ENCODE measurements around the gene ANKDD1A. TPM values are rescaled to one million over a fixed set of nuclear protein-coding genes. Genes with fewer than 3 reads are reported as not detected.
A peak's percentile ranks its signal among the peaks of the same experiment; 100 is the strongest.

The ANKDD1A gene
- total RNA-seq, 4 donors from 2014 or later: 1.3 to 2.8 (median 1.7) TPM

DNA sequence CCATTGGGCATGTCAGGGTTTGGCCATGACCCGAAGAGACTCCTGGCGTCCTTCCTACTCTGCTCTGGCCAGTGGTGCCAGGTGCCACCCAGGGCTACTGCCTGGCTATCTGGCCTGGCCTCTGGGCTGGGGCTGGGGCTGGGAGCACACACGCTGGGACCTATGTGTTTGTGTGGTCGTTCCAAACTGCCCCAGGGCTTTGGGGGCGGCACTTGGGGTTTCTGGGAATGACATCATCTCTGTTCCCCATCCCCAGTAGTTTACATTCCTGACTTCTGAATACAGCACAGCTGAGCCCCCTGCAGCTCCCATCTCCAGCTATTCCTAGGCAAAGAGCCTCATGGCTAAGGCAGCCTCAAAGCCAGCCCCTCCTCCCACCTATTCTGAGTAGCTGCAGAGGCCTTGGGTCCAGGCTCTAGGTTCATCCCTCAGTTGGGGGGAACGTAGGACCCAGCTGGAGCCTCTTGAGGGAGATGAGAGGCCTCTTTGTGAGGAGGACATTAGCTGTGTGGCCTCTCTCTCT lies 45.6 kb upstream of the ANKDD1A start:
- intact Hi-C loops (cut with DNase I; ENCODE audit: low total_unique reads): no loop called here
- no peak for DNase-seq (ENCODE audit: low spot score in 2 of 2)
- 56 to 63% methylated on average over 6 of the region's 6 CpGs for WGBS, 2 donors
- TF ChIP-seq, protein P1, sequence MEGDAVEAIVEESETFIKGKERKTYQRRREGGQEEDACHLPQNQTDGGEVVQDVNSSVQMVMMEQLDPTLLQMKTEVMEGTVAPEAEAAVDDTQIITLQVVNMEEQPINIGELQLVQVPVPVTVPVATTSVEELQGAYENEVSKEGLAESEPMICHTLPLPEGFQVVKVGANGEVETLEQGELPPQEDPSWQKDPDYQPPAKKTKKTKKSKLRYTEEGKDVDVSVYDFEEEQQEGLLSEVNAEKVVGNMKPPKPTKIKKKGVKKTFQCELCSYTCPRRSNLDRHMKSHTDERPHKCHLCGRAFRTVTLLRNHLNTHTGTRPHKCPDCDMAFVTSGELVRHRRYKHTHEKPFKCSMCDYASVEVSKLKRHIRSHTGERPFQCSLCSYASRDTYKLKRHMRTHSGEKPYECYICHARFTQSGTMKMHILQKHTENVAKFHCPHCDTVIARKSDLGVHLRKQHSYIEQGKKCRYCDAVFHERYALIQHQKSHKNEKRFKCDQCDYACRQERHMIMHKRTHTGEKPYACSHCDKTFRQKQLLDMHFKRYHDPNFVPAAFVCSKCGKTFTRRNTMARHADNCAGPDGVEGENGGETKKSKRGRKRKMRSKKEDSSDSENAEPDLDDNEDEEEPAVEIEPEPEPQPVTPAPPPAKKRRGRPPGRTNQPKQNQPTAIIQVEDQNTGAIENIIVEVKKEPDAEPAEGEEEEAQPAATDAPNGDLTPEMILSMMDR (IDR thresholded peaks at IDR 0.05): no peak
- no peak for TF ChIP-seq POLR2A (IDR thresholded peaks at IDR 0.05)
- no peak overlapping the region for H3K4me3 ChIP-seq (ENCODE audit: low read depth, poor library complexity, severe bottlenecking)

DNA sequence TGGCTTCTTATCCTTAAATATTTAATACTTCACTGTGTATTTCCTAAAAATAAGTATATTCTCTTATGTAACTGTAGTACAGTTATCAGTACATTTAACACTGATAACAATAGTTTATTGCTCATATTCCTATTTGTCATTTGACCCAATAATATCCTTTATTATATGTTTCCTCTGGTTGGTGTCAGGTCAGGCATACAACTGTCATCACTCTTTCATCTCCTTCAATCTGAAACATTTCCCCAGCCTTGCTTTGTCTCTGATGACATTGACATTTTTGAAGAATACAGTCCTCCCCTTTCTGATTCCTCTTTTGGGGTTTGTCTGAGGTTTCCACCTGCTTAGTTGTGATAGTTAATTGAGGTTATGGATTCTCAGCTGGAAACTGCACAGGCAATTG lies 42.2 kb upstream of the ANKDD1A start:
- DNase-seq (ENCODE audit: low spot score in 2 of 2): no peak
- H3K4me3 ChIP-seq (ENCODE audit: low read depth, poor library complexity, severe bottlenecking): no peak overlapping the region
- TF ChIP-seq, protein P1 (IDR thresholded peaks at IDR 0.05): no peak
- no peak for TF ChIP-seq POLR2A (IDR thresholded peaks at IDR 0.05)
- intact Hi-C loops (cut with DNase I; ENCODE audit: low total_unique reads): no loop called here

DNA sequence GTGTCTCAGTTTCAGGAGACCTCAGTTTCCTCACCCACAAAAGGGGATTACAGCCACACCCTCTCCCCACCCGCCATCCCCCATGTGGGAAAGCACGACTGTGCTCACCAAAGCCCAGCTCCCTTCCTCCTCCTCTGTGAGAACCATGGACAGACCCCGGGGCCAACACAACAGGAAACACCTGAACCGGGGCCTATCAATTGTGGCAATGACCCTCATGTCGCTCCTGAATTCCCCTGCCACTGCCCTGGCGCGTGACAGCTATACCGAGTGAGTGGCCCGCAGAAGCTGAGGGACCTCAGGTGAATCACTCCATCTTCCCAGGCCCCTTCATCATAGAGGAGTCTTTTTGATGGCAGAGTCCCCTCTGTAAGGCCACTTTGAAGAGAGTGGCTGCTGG lies 41.3 kb upstream of the ANKDD1A start:
- 61 to 90% methylated on average over 9 of the region's 9 CpGs for WGBS, 2 donors
- intact Hi-C loops (cut with DNase I; ENCODE audit: low total_unique reads): no loop called here
- no peak overlapping the region for H3K4me3 ChIP-seq (ENCODE audit: low read depth, poor library complexity, severe bottlenecking)
- peak in 1 of 2 donors; percentile 83 for DNase-seq (ENCODE audit: low spot score in 2 of 2)
- no peak for TF ChIP-seq POLR2A (IDR thresholded peaks at IDR 0.05)
- TF ChIP-seq, protein P1 (IDR thresholded peaks at IDR 0.05): no peak

DNA sequence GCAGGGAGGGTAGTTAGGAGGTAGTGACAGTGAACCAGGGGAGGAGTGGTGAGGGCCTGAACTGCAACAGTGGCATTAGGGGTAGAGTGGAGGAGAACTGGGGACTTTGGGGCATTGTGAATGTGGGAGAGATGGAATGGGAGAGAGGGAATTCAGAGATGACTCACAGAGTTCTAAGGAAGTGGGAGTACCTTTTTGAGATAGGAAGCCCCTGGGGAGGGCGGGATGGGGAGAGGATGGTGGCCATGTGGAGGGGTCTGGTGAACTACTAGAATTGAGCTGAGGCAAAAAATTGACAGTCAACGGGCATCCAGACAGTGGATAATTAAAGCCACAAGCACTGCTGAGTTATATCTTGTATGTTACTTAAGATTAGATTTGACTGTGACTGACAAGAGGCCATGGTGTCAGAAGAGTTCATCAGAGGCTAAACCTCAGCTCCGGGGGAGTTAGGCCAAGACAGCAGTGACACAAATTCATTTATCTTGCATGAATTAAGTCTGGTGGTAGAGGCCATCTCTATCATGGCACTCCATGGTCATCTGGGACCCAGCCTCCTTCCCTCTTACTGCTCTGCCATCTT lies 36.0 kb upstream of the ANKDD1A start:
- DNase-seq (ENCODE audit: low spot score in 2 of 2): no peak
- WGBS, 2 donors: 71 to 84% methylated on average over 3 of the region's 3 CpGs
- H3K4me3 ChIP-seq (ENCODE audit: low read depth, poor library complexity, severe bottlenecking): no peak overlapping the region
- intact Hi-C loops (cut with DNase I; ENCODE audit: low total_unique reads): no loop called here
- TF ChIP-seq, protein P1 (IDR thresholded peaks at IDR 0.05): no peak
- TF ChIP-seq POLR2A (IDR thresholded peaks at IDR 0.05): no peak

DNA sequence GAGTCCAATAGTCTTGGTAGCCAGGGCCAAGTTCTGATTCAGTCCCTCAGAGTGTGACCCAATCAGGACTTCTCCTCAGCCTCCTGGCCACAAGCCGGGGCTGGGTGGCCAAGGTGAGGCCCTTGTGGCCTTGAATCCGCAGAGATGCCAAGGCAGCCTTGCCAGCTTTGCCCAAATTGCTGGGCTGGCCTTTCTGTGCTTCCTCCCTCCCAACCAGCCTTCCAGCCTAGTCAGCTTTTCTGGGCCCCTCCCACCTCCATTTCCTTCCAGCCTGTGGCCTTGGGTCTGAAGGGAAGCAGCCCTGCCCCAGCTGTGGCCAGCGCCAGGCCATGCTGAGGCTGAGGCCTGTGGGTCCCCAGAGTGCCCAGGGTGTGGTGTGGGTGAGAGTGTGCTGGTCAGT lies 34.3 kb upstream of the ANKDD1A start:
- intact Hi-C loops (cut with DNase I; ENCODE audit: low total_unique reads): no loop called here
- WGBS, 2 donors: 20 to 28% methylated on average over 3 of the region's 3 CpGs
- peak; percentile 67 to 93 for DNase-seq (ENCODE audit: low spot score in 2 of 2)
- no peak overlapping the region for H3K4me3 ChIP-seq (ENCODE audit: low read depth, poor library complexity, severe bottlenecking)
- no peak for TF ChIP-seq POLR2A (IDR thresholded peaks at IDR 0.05)
- TF ChIP-seq, protein P1 (IDR thresholded peaks at IDR 0.05): no peak

DNA sequence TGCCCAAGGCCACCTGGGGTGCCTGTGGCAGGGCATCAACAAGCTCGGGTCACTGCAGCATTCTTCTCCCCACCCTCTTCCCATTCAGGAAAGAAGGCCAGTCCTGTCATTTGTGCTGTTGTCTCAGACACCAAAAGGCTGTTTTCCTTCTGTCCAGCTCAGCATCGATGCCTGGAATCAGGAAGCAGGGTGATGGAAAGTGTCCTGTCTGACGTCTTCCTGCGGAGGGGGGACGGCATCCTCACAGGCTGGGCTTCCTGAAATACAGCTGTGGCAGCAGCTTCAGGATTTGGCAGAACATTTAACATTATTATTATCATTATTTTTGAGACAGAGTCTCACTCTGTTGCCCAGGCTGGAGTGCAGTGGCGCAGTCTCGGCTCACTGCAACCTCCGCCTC lies 33.0 kb upstream of the ANKDD1A start:
- TF ChIP-seq, protein P1 (IDR thresholded peaks at IDR 0.05): no peak
- TF ChIP-seq POLR2A (IDR thresholded peaks at IDR 0.05): no peak
- no peak overlapping the region for H3K4me3 ChIP-seq (ENCODE audit: low read depth, poor library complexity, severe bottlenecking)
- 70 to 77% methylated on average over 8 of the region's 8 CpGs for WGBS, 2 donors
- intact Hi-C loops (cut with DNase I; ENCODE audit: low total_unique reads): no loop called here
- peak; percentile 53 to 85 for DNase-seq (ENCODE audit: low spot score in 2 of 2)

Data from lower leg skin (tissue), 4 donors.